GM23338 (cell line): ENCODE results near the gene LYZL1. TPM values are rescaled to one million over a fixed set of nuclear protein-coding genes. Genes with fewer than 3 reads are reported as not detected.

Source experiments
- ATAC-seq: fragments of 200-7000 bp; cut with Tn5 transposase; 3 replicates; pipeline ENCODE4 v1.9.1; 2020
- DNase-seq: peaks from one replicate; pipeline ENCODE4 v3.0.0-alpha.2; 2015; ENCODE audit warnings: low spot score
- H2AFZ ChIP-seq: fragments of 200-600 bp; sonication (generic); 2 replicates; pipeline ENCODE4 v1.8.0; 2016; ENCODE audit warnings: antibody characterized with exemption, mild to moderate bottlenecking, moderate library complexity
- H3F3A ChIP-seq: fragments of 200-600 bp; sonication (generic); replicated peaks from 2 replicates; pipeline ENCODE4 v1.8.0; 2017; ENCODE audit warnings: antibody characterized with exemption, mixed run types, low read depth
- H3K27ac ChIP-seq: fragments of 200-600 bp; sonication (generic); 2 replicates; pipeline ENCODE4 v1.6.1; 2016; ENCODE audit warnings: low read depth
- H3K27me3 ChIP-seq: fragments of 200-600 bp; sonication (generic); 2 replicates; pipeline ENCODE4 v1.8.0; 2016; ENCODE audit warnings: mild to moderate bottlenecking, mixed run types, moderate library complexity; ENCODE audit not compliant: insufficient read depth
- H3K36me3 ChIP-seq: fragments of 200-600 bp; sonication (generic); 2 replicates; pipeline ENCODE4 v1.8.0; 2016; ENCODE audit warnings: mild to moderate bottlenecking; ENCODE audit not compliant: insufficient read depth
- H3K4me1 ChIP-seq: fragments of 200-600 bp; sonication (generic); 2 replicates; pipeline ENCODE4 v1.8.0; 2016; ENCODE audit warnings: mild to moderate bottlenecking, moderate library complexity; ENCODE audit not compliant: insufficient read depth
- H3K4me2 ChIP-seq: fragments of 200-600 bp; sonication (generic); 2 replicates; pipeline ENCODE4 v1.7.1; 2017; ENCODE audit warnings: mixed run types
- H3K4me3 ChIP-seq: fragments of 200-600 bp; sonication (generic); 2 replicates; pipeline ENCODE4 v1.6.1; 2016; ENCODE audit warnings: mixed run types
- H3K79me2 ChIP-seq: fragments of 200-600 bp; sonication (generic); replicated peaks from 2 replicates; pipeline ENCODE4 v1.8.0; 2017; ENCODE audit warnings: mild to moderate bottlenecking; ENCODE audit not compliant: insufficient read depth
- H3K9me2 ChIP-seq: fragments of 200-600 bp; sonication (generic); 2 replicates; pipeline ENCODE4 v1.8.0; 2017; ENCODE audit not compliant: insufficient read depth
- H4K20me1 ChIP-seq: fragments of 200-600 bp; sonication (generic); replicated peaks from 2 replicates; pipeline ENCODE4 v1.8.0; 2017; ENCODE audit warnings: mild to moderate bottlenecking; ENCODE audit not compliant: insufficient read depth
- H3K27ac Mint-ChIP-seq: 2 replicates; pipeline ENCODE4 v1.8.0; 2020; ENCODE audit warnings: inconsistent platforms, mild to moderate bottlenecking, moderate library complexity, mixed read lengths
- H3K27me3 Mint-ChIP-seq: 3 replicates; pipeline ENCODE4 v1.8.0; 2022; ENCODE audit warnings: low read depth, mild to moderate bottlenecking, moderate library complexity, mixed read lengths, inconsistent platforms; ENCODE audit not compliant: insufficient read depth, poor library complexity
- H3K36me3 Mint-ChIP-seq: 3 replicates; pipeline ENCODE4 v1.8.0; 2021; ENCODE audit warnings: low read depth, mild to moderate bottlenecking, inconsistent platforms, moderate library complexity, mixed read lengths
- H3K4me1 Mint-ChIP-seq: 3 replicates; pipeline ENCODE4 v1.8.0; 2020; ENCODE audit warnings: mild to moderate bottlenecking, inconsistent platforms, mixed read lengths
- H3K4me3 Mint-ChIP-seq: 3 replicates; pipeline ENCODE4 v1.8.0; 2021; ENCODE audit warnings: moderate library complexity, mild to moderate bottlenecking, inconsistent platforms, mixed read lengths
- H3K9me3 Mint-ChIP-seq: 3 replicates; pipeline ENCODE4 v1.8.0; 2020; ENCODE audit warnings: moderate library complexity, mild to moderate bottlenecking, inconsistent platforms, mixed read lengths
- CREB1 ChIP-seq: fragments of 250-450 bp; sonication (Bioruptor Pico); IDR thresholded peaks from 2 replicates; pipeline ENCODE4 v1.5.0; 2020; ENCODE audit warnings: low read depth, mild to moderate bottlenecking, moderate library complexity
- CTCF ChIP-seq, 2 experiments: fragments of 200-600 bp in 1 of 2; sonication (generic) in 1 of 2; conservative IDR thresholded peaks; 2 replicates each; pipeline versions ENCODE4 v1.5.1 to v1.6.1; 2016 to 2017; ENCODE audit warnings: antibody characterized with exemption in 2 of 2, low read depth in 2 of 2, mild to moderate bottlenecking in 2 of 2, moderate library complexity in 1 of 2
- ETS1 ChIP-seq: IDR thresholded peaks from 2 replicates; pipeline ENCODE4 v1.6.1; 2016; ENCODE audit warnings: antibody characterized with exemption
- EZH2 ChIP-seq: fragments of 200-600 bp; sonication (generic); IDR thresholded peaks from one replicate; pipeline ENCODE4 v1.8.0; 2017; ENCODE audit warnings: antibody characterized with exemption, mild to moderate bottlenecking, low read depth; ENCODE audit not compliant: unreplicated experiment
- EZH2phosphoT487 ChIP-seq: fragments of 200-600 bp; sonication (generic); IDR thresholded peaks from one replicate; pipeline ENCODE4 v1.8.1; 2018; ENCODE audit warnings: antibody characterized with exemption; ENCODE audit not compliant: unreplicated experiment
- JUNB ChIP-seq: IDR thresholded peaks from one replicate; pipeline ENCODE4 v1.6.1; 2016; ENCODE audit warnings: antibody characterized with exemption; ENCODE audit not compliant: unreplicated experiment
- NANOG ChIP-seq: IDR thresholded peaks from 2 replicates; pipeline ENCODE4 v1.6.1; 2016; ENCODE audit warnings: antibody characterized with exemption, borderline replicate concordance
- POLR2AphosphoS5 ChIP-seq: IDR thresholded peaks from 2 replicates; pipeline ENCODE4 v1.6.1; 2016; ENCODE audit warnings: antibody characterized with exemption, low read depth
- REST ChIP-seq: IDR thresholded peaks from one replicate; pipeline ENCODE4 v1.6.1; 2018; ENCODE audit warnings: antibody characterized with exemption; ENCODE audit not compliant: unreplicated experiment
- STAT1 ChIP-seq: IDR thresholded peaks from one replicate; pipeline ENCODE4 v1.6.1; 2016; ENCODE audit warnings: antibody characterized with exemption; ENCODE audit not compliant: unreplicated experiment
- ZNF114 ChIP-seq: fragments of 250-450 bp; sonication (Bioruptor Pico); IDR thresholded peaks from 2 replicates; pipeline ENCODE4 v1.5.0; 2020; ENCODE audit warnings: mild to moderate bottlenecking, moderate library complexity
- ZNF331 ChIP-seq: fragments of 250-450 bp; sonication (Bioruptor Pico); IDR thresholded peaks from 2 replicates; pipeline ENCODE4 v1.5.0; 2020; ENCODE audit warnings: low read depth, mild to moderate bottlenecking, moderate library complexity
- ZNF462 ChIP-seq: fragments of 250-450 bp; sonication (Bioruptor Pico); IDR thresholded peaks from 2 replicates; pipeline ENCODE4 v1.5.0; 2020; ENCODE audit warnings: mild to moderate bottlenecking, moderate library complexity
- polyA plus RNA-seq: library from polyadenylated mRNA; unstranded; fragments of >200 nt; fragmentation: Nextera tagmentation; extraction: Ambion mirVana; gene quantifications from 2 replicates; pipeline ENCODE4 v1.2.1, GENCODE V29; 2016
- total RNA-seq: library from RNA; depleted of rRNA; stranded (reverse); fragments of >200 nt; shearing (Covaris generic); gene quantifications from 2 replicates; pipeline ENCODE4 v1.2.3, GENCODE V29; 2014

The LYZL1 gene
- total and polyA plus RNA-seq, 2 experiments from 2014 or later = not detected

GRCh38 chr10:29314726-29315125, 25.9 kb downstream of the LYZL1 start:
- H3K4me3 ChIP-seq = no peak overlapping the region
- H4K20me1 ChIP-seq = no peaks in the 10 kb centered on the region
- H3K79me2 ChIP-seq = no peaks in the 10 kb centered on the region
- TF ChIP-seq ZNF331 (CRISPR knock-in tag) (no peak), ZNF462 (no peak), REST (no peak), EZH2phosphoT487 (no peak), CTCF (conservative IDR thresholded peaks at IDR 0.05; ENCODE audit: low read depth in 2 of 2) (no peak), ZNF114 (CRISPR knock-in tag) (no peak), JUNB (no peak), EZH2 (no peak), NANOG (no peak), STAT1 (no peak), POLR2AphosphoS5 (no peak), ETS1 (no peak), CREB1 (CRISPR knock-in tag) (no peak)
- H3F3A ChIP-seq = no peaks in the 10 kb centered on the region
- no peaks in the 10 kb centered on the region for H3K9me3 Mint-ChIP-seq
- no peak overlapping the region for H3K4me3 Mint-ChIP-seq
- H3K4me1 Mint-ChIP-seq = peaks cover 10% of the 10 kb centered on the region
- no peaks in the 10 kb centered on the region for H3K36me3 ChIP-seq
- ATAC-seq = no peak
- no peaks in the 10 kb centered on the region for H3K36me3 Mint-ChIP-seq
- H3K27ac Mint-ChIP-seq = no peak overlapping the region
- H3K4me1 ChIP-seq = 0 out of 2 replicates have a peak, but pooled peaks cover 3% of the 10 kb centered on the region
- no peak overlapping the region for H3K27ac ChIP-seq
- no peak overlapping the region for H3K4me2 ChIP-seq
- H2AFZ ChIP-seq = no peak overlapping the region
- DNase-seq = no peak
- H3K27me3 ChIP-seq = no peaks in the 10 kb centered on the region
- no peaks in the 10 kb centered on the region for H3K9me2 ChIP-seq
- H3K27me3 Mint-ChIP-seq = peaks cover 3% of the 10 kb centered on the region
